Glutamatergic neuron (in vitro differentiated cells): ENCODE measurements around the gene LIN28B. TPM values are rescaled to one million over a fixed set of nuclear protein-coding genes. Genes with fewer than 3 reads are reported as not detected.

Experiments
- DNase-seq: peaks from one replicate; pipeline ENCODE4 v3.0.0; 2022
- H3K27ac Mint-ChIP-seq: one replicate; pipeline ENCODE4 v1.8.0; 2020; ENCODE audit warnings: mild to moderate bottlenecking, mixed read lengths, inconsistent platforms; ENCODE audit not compliant: unreplicated experiment
- H3K27me3 Mint-ChIP-seq: one replicate; pipeline ENCODE4 v1.8.0; 2020; ENCODE audit warnings: mild to moderate bottlenecking, moderate library complexity, mixed read lengths, inconsistent platforms; ENCODE audit not compliant: unreplicated experiment
- H3K36me3 Mint-ChIP-seq: one replicate; pipeline ENCODE4 v1.8.0; 2020; ENCODE audit warnings: mild to moderate bottlenecking, mixed read lengths, inconsistent platforms; ENCODE audit not compliant: unreplicated experiment
- H3K4me1 Mint-ChIP-seq: one replicate; pipeline ENCODE4 v1.8.0; 2020; ENCODE audit warnings: mild to moderate bottlenecking, low read depth, mixed read lengths, inconsistent platforms; ENCODE audit not compliant: unreplicated experiment
- H3K4me3 Mint-ChIP-seq: one replicate; pipeline ENCODE4 v1.8.0; 2020; ENCODE audit warnings: mild to moderate bottlenecking, mixed read lengths, inconsistent platforms; ENCODE audit not compliant: unreplicated experiment
- H3K9me3 Mint-ChIP-seq: one replicate; pipeline ENCODE4 v1.8.0; 2020; ENCODE audit warnings: mild to moderate bottlenecking, moderate library complexity, mixed read lengths, inconsistent platforms; ENCODE audit not compliant: unreplicated experiment
- CTCF ChIP-seq: fragments of 200-600 bp; sonication (generic); IDR thresholded peaks from one replicate; pipeline ENCODE4 v1.5.0; 2021; ENCODE audit not compliant: partially characterized antibody, unreplicated experiment
- total RNA-seq: library from RNA; stranded (reverse); fragmentation: NEBNext Ultra II Directional; extraction: Animal tissue kit (Norgen Biotek cat#: 25700); gene quantifications from one replicate; pipeline ENCODE4 v1.2.1, GENCODE V29; 2021; ENCODE audit not compliant: unreplicated experiment

Gene LIN28B
- total RNA-seq, 1 donor from 2014 or later = 105 TPM

GRCh38 chr6:105051941-105052471 is 95.1 kb downstream of the LIN28B start:
- H3K4me1 Mint-ChIP-seq = peaks cover 21% of the 10 kb centered on the region
- H3K36me3 Mint-ChIP-seq = peaks cover 9% of the 10 kb centered on the region
- no peak overlapping the region for H3K27ac Mint-ChIP-seq
- TF ChIP-seq CTCF = no peak
- no peak overlapping the region for H3K4me3 Mint-ChIP-seq
- H3K9me3 Mint-ChIP-seq = peaks cover 3% of the 10 kb centered on the region
- DNase-seq = no peak
- H3K27me3 Mint-ChIP-seq = no peaks in the 10 kb centered on the region

- Mint-ChIP-seq H3K27me3 (no peaks in the 10 kb centered on the region), H3K4me1 (peaks cover 19% of the 10 kb centered on the region), H3K36me3 (no peaks in the 10 kb centered on the region), H3K9me3 (no peaks in the 10 kb centered on the region), H3K27ac (no peak overlapping the region), H3K4me3 (no peak overlapping the region)
- TF ChIP-seq CTCF = no peak
- DNase-seq = no peak
Measured at GRCh38 chr6:105056646-105057045, 99.7 kb downstream of the LIN28B start.

- Mint-ChIP-seq H3K4me1 (peaks cover 15% of the 10 kb centered on the region), H3K36me3 (no peaks in the 10 kb centered on the region), H3K4me3 (no peak overlapping the region), H3K27me3 (no peaks in the 10 kb centered on the region), H3K27ac (no peak overlapping the region), H3K9me3 (no peaks in the 10 kb centered on the region)
- no peak for DNase-seq
- TF ChIP-seq CTCF = no peak
Measured at GRCh38 chr6:105057160-105057559, 100.3 kb downstream of the LIN28B start.

GRCh38 chr6:105058316-105058715 is 101.4 kb downstream of the LIN28B start:
- Mint-ChIP-seq H3K36me3 (no peaks in the 10 kb centered on the region), H3K27me3 (no peaks in the 10 kb centered on the region), H3K4me1 (peaks cover 14% of the 10 kb centered on the region), H3K9me3 (no peaks in the 10 kb centered on the region), H3K4me3 (peak overlapping the region; percentile 53), H3K27ac (no peak overlapping the region)
- TF ChIP-seq CTCF = no peak
- DNase-seq = no peak

- Mint-ChIP-seq H3K9me3 (no peaks in the 10 kb centered on the region), H3K27me3 (no peaks in the 10 kb centered on the region), H3K36me3 (no peaks in the 10 kb centered on the region), H3K4me3 (no peak overlapping the region), H3K27ac (no peak overlapping the region), H3K4me1 (peaks cover 14% of the 10 kb centered on the region)
- no peak for DNase-seq
- no peak for TF ChIP-seq CTCF
Measured at GRCh38 chr6:105058846-105059245, 101.9 kb downstream of the LIN28B start.
